ENCODE measurements around the gene BRME1.
A peak's percentile ranks its signal among the peaks of the same experiment; 100 is the strongest.

BRME1 gene

GRCh38 chr19:13882836-13883235 lies 23.1 kb downstream of the BRME1 start:
- Histone ChIP-seq H3K9me3 (ENCODE audit: control insufficient read depth, low read length) (no peaks in the 10 kb centered on the region), H3K36me3 (ENCODE audit: control insufficient read depth, insufficient read depth, low read length) (no peaks in the 10 kb centered on the region), H3K4me1 (ENCODE audit: control insufficient read depth, insufficient read depth, low read length) (peaks cover 75% of the 10 kb centered on the region), H3K9ac (ENCODE audit: low read length) (no peak overlapping the region), H3K4me3 (ENCODE audit: low read length) (no peak overlapping the region), H3K27me3 (ENCODE audit: control insufficient read depth, insufficient read depth, low read length) (no peaks in the 10 kb centered on the region)

GRCh38 chr19:13882419-13882795 lies 23.5 kb downstream of the BRME1 start:
- no peaks in the 10 kb centered on the region for H3K27me3 ChIP-seq (ENCODE audit: control insufficient read depth, insufficient read depth, low read length)
- H3K9me3 ChIP-seq (ENCODE audit: control insufficient read depth, low read length): no peaks in the 10 kb centered on the region
- no peak overlapping the region for H3K4me3 ChIP-seq (ENCODE audit: low read length)
- no peak overlapping the region for H3K9ac ChIP-seq (ENCODE audit: low read length)
- no peaks in the 10 kb centered on the region for H3K36me3 ChIP-seq (ENCODE audit: control insufficient read depth, insufficient read depth, low read length)
- H3K4me1 ChIP-seq (ENCODE audit: control insufficient read depth, insufficient read depth, low read length): peaks cover 71% of the 10 kb centered on the region

GRCh38 chr19:13881692-13882418 lies 24.1 kb downstream of the BRME1 start:
- peaks cover 65% of the 10 kb centered on the region for H3K4me1 ChIP-seq (ENCODE audit: control insufficient read depth, insufficient read depth, low read length)
- H3K9ac ChIP-seq (ENCODE audit: low read length): peak overlapping the region; percentile 10
- no peaks in the 10 kb centered on the region for H3K27me3 ChIP-seq (ENCODE audit: control insufficient read depth, insufficient read depth, low read length)

GRCh38 chr19:13881251-13881691 lies 24.6 kb downstream of the BRME1 start:
- Histone ChIP-seq H3K36me3 (ENCODE audit: control insufficient read depth, insufficient read depth, low read length) (no peaks in the 10 kb centered on the region), H3K9ac (ENCODE audit: low read length) (peak overlapping the region; percentile 10), H3K27me3 (ENCODE audit: control insufficient read depth, insufficient read depth, low read length) (no peaks in the 10 kb centered on the region), H3K4me3 (ENCODE audit: low read length) (no peak overlapping the region), H3K4me1 (ENCODE audit: control insufficient read depth, insufficient read depth, low read length) (peaks cover 59% of the 10 kb centered on the region), H3K9me3 (ENCODE audit: control insufficient read depth, low read length) (no peaks in the 10 kb centered on the region)

More at GRCh38 chr19:13881692-13882418, 24.1 kb downstream of the BRME1 start:
- H3K9me3 ChIP-seq (ENCODE audit: control insufficient read depth, low read length): no peaks in the 10 kb centered on the region
- H3K4me3 ChIP-seq (ENCODE audit: low read length): no peak overlapping the region
- no peaks in the 10 kb centered on the region for H3K36me3 ChIP-seq (ENCODE audit: control insufficient read depth, insufficient read depth, low read length)

- Histone ChIP-seq H3K9ac (ENCODE audit: low read length) (peak overlapping the region; percentile 77), H3K4me3 (ENCODE audit: low read length) (peak overlapping the region; percentile 22), H3K27me3 (ENCODE audit: control insufficient read depth, insufficient read depth, low read length) (no peaks in the 10 kb centered on the region), H3K4me1 (ENCODE audit: control insufficient read depth, insufficient read depth, low read length) (peaks cover 50% of the 10 kb centered on the region), H3K9me3 (ENCODE audit: control insufficient read depth, low read length) (no peaks in the 10 kb centered on the region), H3K36me3 (ENCODE audit: control insufficient read depth, insufficient read depth, low read length) (no peaks in the 10 kb centered on the region)
Observed at GRCh38 chr19:13880059-13881043, 25.6 kb downstream of the BRME1 start.

- peaks cover 3% of the 10 kb centered on the region for H3K27me3 ChIP-seq (ENCODE audit: control insufficient read depth, insufficient read depth, low read length)
- peaks cover 36% of the 10 kb centered on the region for H3K4me1 ChIP-seq (ENCODE audit: control insufficient read depth, insufficient read depth, low read length)
- H3K4me3 ChIP-seq (ENCODE audit: low read length): no peak overlapping the region
- H3K9me3 ChIP-seq (ENCODE audit: control insufficient read depth, low read length): no peaks in the 10 kb centered on the region
- H3K9ac ChIP-seq (ENCODE audit: low read length): no peak overlapping the region
- H3K36me3 ChIP-seq (ENCODE audit: control insufficient read depth, insufficient read depth, low read length): no peaks in the 10 kb centered on the region
Observed at GRCh38 chr19:13877303-13877702, 28.6 kb downstream of the BRME1 start.

GRCh38 chr19:13876834-13877233 lies 29.1 kb downstream of the BRME1 start, which contains the start of gene NANOS3:
TSS of gene NANOS3 (plus strand) at chr19:13877134. CDS start at chr19:13877249, 115 bp downstream.
- Histone ChIP-seq H3K4me1 (ENCODE audit: control insufficient read depth, insufficient read depth, low read length) (peaks cover 31% of the 10 kb centered on the region), H3K27me3 (ENCODE audit: control insufficient read depth, insufficient read depth, low read length) (peaks cover 3% of the 10 kb centered on the region), H3K9me3 (ENCODE audit: control insufficient read depth, low read length) (no peaks in the 10 kb centered on the region), H3K4me3 (ENCODE audit: low read length) (no peak within 1 kb of the TSS), H3K36me3 (ENCODE audit: control insufficient read depth, insufficient read depth, low read length) (no peaks in the 10 kb centered on the region), H3K9ac (ENCODE audit: low read length) (no peak within 1 kb of the TSS)

DNA sequence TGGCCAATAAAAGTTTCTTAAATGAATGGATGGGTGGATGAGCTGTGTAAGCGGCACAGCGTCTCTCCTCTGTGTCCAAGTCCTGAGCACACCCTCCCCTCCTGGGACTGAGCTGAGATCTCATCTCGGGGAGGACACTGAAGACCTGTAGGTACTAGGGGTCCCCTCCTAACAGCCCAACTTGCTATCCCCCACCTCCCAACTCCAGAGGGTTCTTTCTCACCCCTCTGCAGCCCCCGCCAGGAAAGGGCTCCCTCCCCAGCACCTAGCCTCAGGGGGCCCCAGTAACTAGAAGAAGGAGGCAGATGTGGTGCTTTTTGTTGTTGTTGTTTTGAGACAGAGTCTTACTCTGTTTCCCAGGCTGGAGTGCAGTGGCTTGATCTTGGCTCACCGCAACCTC lies 30.1 kb downstream of the BRME1 start:
- no peaks in the 10 kb centered on the region for H3K9me3 ChIP-seq (ENCODE audit: control insufficient read depth, low read length)
- no peak overlapping the region for H3K4me3 ChIP-seq (ENCODE audit: low read length)
- no peaks in the 10 kb centered on the region for H3K36me3 ChIP-seq (ENCODE audit: control insufficient read depth, insufficient read depth, low read length)
- H3K27me3 ChIP-seq (ENCODE audit: control insufficient read depth, insufficient read depth, low read length): peaks cover 3% of the 10 kb centered on the region
- peaks cover 21% of the 10 kb centered on the region for H3K4me1 ChIP-seq (ENCODE audit: control insufficient read depth, insufficient read depth, low read length)
- H3K9ac ChIP-seq (ENCODE audit: low read length): no peak overlapping the region

- Histone ChIP-seq H3K9me3 (ENCODE audit: control insufficient read depth, low read length) (no peaks in the 10 kb centered on the region), H3K36me3 (ENCODE audit: control insufficient read depth, insufficient read depth, low read length) (no peaks in the 10 kb centered on the region), H3K9ac (ENCODE audit: low read length) (no peak overlapping the region), H3K4me3 (ENCODE audit: low read length) (no peak overlapping the region), H3K4me1 (ENCODE audit: control insufficient read depth, insufficient read depth, low read length) (peaks cover 11% of the 10 kb centered on the region), H3K27me3 (ENCODE audit: control insufficient read depth, insufficient read depth, low read length) (peaks cover 3% of the 10 kb centered on the region)
Observed at GRCh38 chr19:13873834-13874515, 31.9 kb downstream of the BRME1 start.

GRCh38 chr19:13872695-13873389 lies 33.1 kb downstream of the BRME1 start:
- Histone ChIP-seq H3K36me3 (ENCODE audit: control insufficient read depth, insufficient read depth, low read length) (no peaks in the 10 kb centered on the region), H3K9me3 (ENCODE audit: control insufficient read depth, low read length) (no peaks in the 10 kb centered on the region), H3K4me1 (ENCODE audit: control insufficient read depth, insufficient read depth, low read length) (peaks cover 11% of the 10 kb centered on the region), H3K4me3 (ENCODE audit: low read length) (no peak overlapping the region), H3K27me3 (ENCODE audit: control insufficient read depth, insufficient read depth, low read length) (peaks cover 3% of the 10 kb centered on the region), H3K9ac (ENCODE audit: low read length) (peak overlapping the region; percentile 59)

DNA sequence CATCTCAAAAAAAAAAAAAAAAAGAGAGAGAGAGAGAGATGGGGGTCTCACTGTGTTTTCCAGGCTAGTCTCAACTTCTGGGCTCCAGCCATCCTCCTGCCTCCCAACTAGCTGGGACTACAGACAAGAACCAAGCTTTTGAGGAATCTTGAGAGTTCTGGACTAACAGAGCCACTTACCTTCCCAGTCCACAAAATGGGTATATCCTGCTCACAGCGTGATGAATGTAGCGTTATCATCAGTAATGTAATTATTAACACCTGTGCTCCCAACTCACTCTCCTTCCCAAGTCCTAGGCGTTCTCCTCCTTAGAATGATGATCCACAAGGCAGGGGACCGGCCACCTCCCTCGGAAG lies 33.6 kb downstream of the BRME1 start:
- H3K4me1 ChIP-seq (ENCODE audit: control insufficient read depth, insufficient read depth, low read length): peaks cover 11% of the 10 kb centered on the region
- H3K9me3 ChIP-seq (ENCODE audit: control insufficient read depth, low read length): no peaks in the 10 kb centered on the region
- no peaks in the 10 kb centered on the region for H3K36me3 ChIP-seq (ENCODE audit: control insufficient read depth, insufficient read depth, low read length)
- H3K9ac ChIP-seq (ENCODE audit: low read length): peak overlapping the region; percentile 59
- H3K27me3 ChIP-seq (ENCODE audit: control insufficient read depth, insufficient read depth, low read length): peaks cover 3% of the 10 kb centered on the region
- no peak overlapping the region for H3K4me3 ChIP-seq (ENCODE audit: low read length)
